ENCODE data around the gene EXOG. TPM values are rescaled to one million over a fixed set of nuclear protein-coding genes. Genes with fewer than 3 reads are reported as not detected.

EXOG gene
- total RNA-seq, 2 experiments from 2014 or later, result 18.5 to 23.0 TPM

DNA sequence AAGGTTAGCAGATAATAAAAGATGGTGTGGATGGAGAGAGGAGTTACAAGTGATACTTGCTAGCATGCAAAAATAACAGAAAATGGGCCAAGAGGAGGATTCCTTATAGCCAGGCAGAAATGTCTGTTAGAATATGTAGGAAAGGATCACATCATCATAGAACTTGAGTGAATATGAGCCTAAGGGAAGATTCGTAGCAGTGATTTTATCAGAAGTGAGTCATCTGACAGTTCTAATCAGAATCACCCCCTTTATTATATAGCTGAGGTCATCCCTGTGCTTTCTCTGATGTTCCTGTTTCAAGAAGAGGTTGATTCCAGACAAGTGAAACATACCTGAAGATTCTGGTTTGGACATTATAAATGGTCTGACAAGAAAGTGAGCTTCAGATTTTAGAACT lies 22.9 kb downstream of the EXOG start:
- Mint-ChIP-seq H3K4me3 (peak overlapping the region; percentile 3), H3K36me3 (ENCODE audit: low read depth) (peaks cover 35% of the 10 kb centered on the region), H3K27me3 (ENCODE audit: low read depth) (no peaks in the 10 kb centered on the region), H3K27ac (peak overlapping the region; percentile 74), H3K4me1 (ENCODE audit: low read depth) (peaks cover 35% of the 10 kb centered on the region), H3K9me3 (ENCODE audit: insufficient read depth) (no peaks in the 10 kb centered on the region)
- ChIA-PET CTCF (interaction anchor here (1.1 to 8.8 kb wide), 6 partner anchors 10 to 769 kb away, joined by 3 to 190 read pairs (median 30); partner anchors contain the start of genes EXOG, OXSR1 and XYLB), POLR2A (no interaction called here)
- DNase-seq (no peak), ATAC-seq (no peak)

DNA sequence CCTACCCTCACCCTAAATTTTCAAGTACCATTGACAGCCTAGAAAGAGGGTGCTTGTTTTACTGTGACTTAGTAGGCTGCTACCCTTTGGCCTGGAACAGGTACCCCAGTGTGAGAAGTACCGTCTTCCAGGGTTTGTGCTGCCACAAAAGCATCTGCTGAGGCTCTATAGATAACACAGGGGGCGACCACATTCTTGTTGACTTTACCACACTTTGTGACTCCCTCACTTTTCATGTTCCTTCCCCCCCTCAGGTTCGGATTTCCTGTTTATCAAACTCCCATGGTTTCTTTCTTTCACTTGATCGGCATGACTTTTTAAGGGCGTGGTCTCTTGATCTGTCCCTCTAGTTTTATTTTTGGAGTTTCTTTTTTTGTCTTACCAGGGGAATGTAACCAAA lies 23.5 kb downstream of the EXOG start:
- Mint-ChIP-seq H3K27ac (peak overlapping the region; percentile 83), H3K36me3 (ENCODE audit: low read depth) (peaks cover 37% of the 10 kb centered on the region), H3K4me3 (peak overlapping the region; percentile 50), H3K9me3 (ENCODE audit: insufficient read depth) (no peaks in the 10 kb centered on the region), H3K4me1 (ENCODE audit: low read depth) (peaks cover 35% of the 10 kb centered on the region), H3K27me3 (ENCODE audit: low read depth) (no peaks in the 10 kb centered on the region)
- ATAC-seq (peak; percentile 87), DNase-seq (peak; percentile 72)
- CTCF ChIA-PET, result interaction anchor here (1.0 to 8.8 kb wide), 12 partner anchors 10 to 769 kb away, joined by 4 to 190 read pairs (median 20); partner anchors contain the start of genes EXOG and XYLB
- POLR2A ChIA-PET, result no interaction called here

DNA sequence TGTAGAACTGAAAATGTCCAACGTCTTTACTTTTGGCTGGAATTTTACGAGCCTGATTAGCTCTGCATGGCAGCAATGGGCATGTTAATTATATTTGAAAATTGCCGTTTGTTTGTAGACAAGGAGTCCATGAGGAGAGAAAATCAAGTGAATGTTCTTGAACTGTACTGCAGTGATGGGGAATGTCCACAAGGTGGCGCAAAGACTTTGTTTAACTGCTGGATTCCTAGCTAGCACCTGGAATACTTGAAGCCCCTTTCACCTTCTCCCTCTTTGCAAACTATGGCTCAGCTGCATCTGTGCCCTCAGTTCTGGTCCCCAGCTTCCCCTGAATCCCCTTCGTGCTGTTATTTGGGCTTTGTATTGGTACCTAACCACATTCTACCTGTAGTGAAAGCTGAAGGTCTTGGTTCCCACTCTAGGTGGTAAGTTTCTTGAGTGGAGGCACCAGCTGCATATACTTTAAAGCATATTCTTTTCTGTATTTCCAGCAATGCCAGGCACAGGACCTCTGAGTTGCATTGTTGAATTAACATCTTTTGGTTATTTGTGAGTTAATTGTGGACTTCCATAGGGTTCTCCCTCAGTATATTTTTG lies 25.3 kb downstream of the EXOG start:
- H3K27me3 Mint-ChIP-seq (ENCODE audit: low read depth), result no peaks in the 10 kb centered on the region
- ATAC-seq (peak; percentile 59), DNase-seq (peak; percentile 75)
- H3K36me3 Mint-ChIP-seq (ENCODE audit: low read depth), result peaks cover 40% of the 10 kb centered on the region
- H3K27ac Mint-ChIP-seq, result no peak overlapping the region
- H3K4me3 Mint-ChIP-seq, result no peak overlapping the region
- ChIA-PET CTCF (interaction anchor here (0.6 to 8.8 kb wide), 49 partner anchors 9 to 767 kb away, joined by 3 to 190 read pairs (median 6); partner anchors contain the start of genes DLEC1, EXOG, OXSR1 and XYLB), POLR2A (interaction anchor here (0.7 to 1.9 kb wide), 2 partner anchors 20 to 25 kb away, joined by 4 to 8 read pairs; partner anchors contain the start of gene EXOG)
- H3K9me3 Mint-ChIP-seq (ENCODE audit: insufficient read depth), result no peaks in the 10 kb centered on the region
- H3K4me1 Mint-ChIP-seq (ENCODE audit: low read depth), result peaks cover 35% of the 10 kb centered on the region

DNA sequence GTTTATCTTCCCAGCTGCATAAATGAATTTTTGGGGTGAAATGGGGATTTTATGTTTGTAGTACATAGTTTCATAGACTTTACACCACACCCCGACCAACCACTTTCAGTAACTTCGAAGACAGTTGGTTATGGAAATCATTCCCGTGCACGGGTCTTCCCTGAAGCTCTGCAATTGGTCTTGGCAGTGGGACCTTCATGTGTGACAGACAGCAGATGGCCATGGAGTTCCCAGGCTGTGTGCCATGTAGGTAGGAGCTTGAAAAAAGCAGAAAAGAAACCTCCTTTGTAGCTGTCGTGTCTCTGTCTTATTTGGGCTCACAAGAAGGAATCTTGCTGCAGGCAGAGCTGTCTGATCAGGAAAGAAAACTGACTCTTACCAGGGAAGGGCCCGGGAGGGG lies 25.9 kb downstream of the EXOG start:
- Mint-ChIP-seq H3K36me3 (ENCODE audit: low read depth) (peaks cover 35% of the 10 kb centered on the region), H3K4me3 (no peak overlapping the region), H3K27me3 (ENCODE audit: low read depth) (no peaks in the 10 kb centered on the region), H3K4me1 (ENCODE audit: low read depth) (peaks cover 35% of the 10 kb centered on the region), H3K9me3 (ENCODE audit: insufficient read depth) (no peaks in the 10 kb centered on the region), H3K27ac (no peak overlapping the region)
- ChIA-PET POLR2A (interaction anchor here (0.6 to 1.9 kb wide), 3 partner anchors 19 to 889 kb away, joined by 4 to 8 read pairs (median 5); partner anchors contain the start of gene EXOG), CTCF (interaction anchor here (0.6 to 8.8 kb wide), 42 partner anchors 8 to 766 kb away, joined by 3 to 190 read pairs (median 7); partner anchors contain the start of genes EXOG, OXSR1 and XYLB)
- no peak for ATAC-seq
- DNase-seq, result no peak

DNA sequence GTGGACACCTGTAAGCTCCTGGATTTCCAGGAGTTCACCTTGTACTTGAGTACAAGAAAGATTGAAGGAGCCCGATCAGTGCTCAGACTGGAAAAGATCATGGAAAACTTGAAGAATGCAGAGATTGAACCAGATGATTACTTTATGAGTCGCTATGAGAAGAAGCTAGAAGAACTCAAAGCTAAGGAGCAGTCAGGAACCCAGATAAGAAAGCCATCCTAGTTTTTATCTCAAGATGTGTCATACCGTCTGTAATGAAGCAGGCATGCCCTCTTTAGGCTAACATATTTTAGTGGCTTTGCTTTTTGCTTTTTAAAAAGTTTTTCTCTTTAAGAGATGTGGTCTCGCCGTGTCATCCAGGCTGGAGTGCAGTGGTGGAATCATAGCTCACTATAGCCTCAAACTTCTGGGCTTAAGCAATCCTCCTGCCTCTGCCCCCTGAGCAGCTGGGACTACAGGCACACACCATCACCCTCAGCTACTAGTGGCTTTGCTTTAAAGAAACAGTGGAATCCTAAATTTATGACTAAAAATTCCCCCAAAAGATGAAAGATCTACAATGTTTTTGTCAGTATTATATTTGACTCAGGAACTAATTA lies 28.1 kb downstream of the EXOG start:
- Mint-ChIP-seq H3K4me3 (no peak overlapping the region), H3K36me3 (ENCODE audit: low read depth) (peaks cover 32% of the 10 kb centered on the region), H3K4me1 (ENCODE audit: low read depth) (peaks cover 22% of the 10 kb centered on the region), H3K27ac (no peak overlapping the region), H3K9me3 (ENCODE audit: insufficient read depth) (no peaks in the 10 kb centered on the region), H3K27me3 (ENCODE audit: low read depth) (no peaks in the 10 kb centered on the region)
- DNase-seq (no peak), ATAC-seq (no peak)
- CTCF ChIA-PET, result interaction anchor here (1.2 to 8.8 kb wide), 4 partner anchors 44 to 476 kb away, joined by 3 to 190 read pairs (median 6); no protein-coding TSS in a partner anchor
- POLR2A ChIA-PET, result no interaction called here

DNA sequence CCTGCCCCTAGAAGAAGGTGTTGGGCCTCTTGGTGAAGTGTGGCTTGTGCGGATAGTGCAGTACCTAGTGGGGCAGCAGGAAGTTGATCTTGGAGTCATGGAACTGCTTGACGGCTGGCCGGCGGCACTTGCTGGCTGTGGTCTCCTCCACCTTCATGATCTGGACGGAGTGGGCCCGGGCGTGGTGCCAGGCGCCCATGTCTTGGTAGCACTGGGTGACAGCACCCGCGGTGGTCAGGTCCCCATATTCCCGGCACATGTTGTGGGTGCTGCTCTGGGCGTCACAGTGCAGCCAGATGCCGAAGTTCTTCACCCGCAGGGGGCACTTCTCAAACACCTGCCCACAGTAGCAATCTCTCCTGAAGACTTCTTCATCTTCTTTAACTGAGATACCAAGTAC lies 30.7 kb downstream of the EXOG start:
- Mint-ChIP-seq H3K27ac (no peak overlapping the region), H3K36me3 (ENCODE audit: low read depth) (peaks cover 34% of the 10 kb centered on the region), H3K27me3 (ENCODE audit: low read depth) (no peaks in the 10 kb centered on the region), H3K4me1 (ENCODE audit: low read depth) (no peaks in the 10 kb centered on the region), H3K4me3 (no peak overlapping the region), H3K9me3 (ENCODE audit: insufficient read depth) (no peaks in the 10 kb centered on the region)
- ATAC-seq, result no peak
- DNase-seq, result no peak
- ChIA-PET CTCF (interaction anchor here (1.7 kb wide), 1 partner anchor 31 kb away, joined by 4 read pairs; the partner anchor contains the start of gene EXOG), POLR2A (no interaction called here)

DNA sequence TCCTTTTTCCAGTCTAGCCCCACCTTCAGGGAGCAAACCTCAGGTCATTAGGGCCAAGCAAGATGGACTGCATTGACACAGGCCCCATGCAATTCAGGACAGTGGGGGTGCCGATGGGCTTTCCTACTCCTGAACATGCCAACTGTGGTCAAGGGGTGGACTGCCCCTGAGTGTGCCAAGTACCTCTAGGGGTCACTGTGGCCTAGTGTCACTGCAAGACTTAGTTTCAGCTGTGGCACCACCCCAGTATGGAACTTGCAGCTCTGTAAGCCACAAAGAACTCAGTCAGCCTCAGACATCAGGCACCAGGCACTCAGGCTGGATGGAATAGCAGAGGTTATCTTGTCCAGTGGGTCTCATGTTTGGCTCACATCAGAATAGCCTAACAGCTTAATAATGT lies 32.3 kb downstream of the EXOG start:
- ChIA-PET POLR2A (no interaction called here), CTCF (no interaction called here)
- Mint-ChIP-seq H3K27me3 (ENCODE audit: low read depth) (no peaks in the 10 kb centered on the region), H3K4me3 (no peak overlapping the region), H3K27ac (no peak overlapping the region), H3K9me3 (ENCODE audit: insufficient read depth) (no peaks in the 10 kb centered on the region), H3K36me3 (ENCODE audit: low read depth) (peaks cover 32% of the 10 kb centered on the region), H3K4me1 (ENCODE audit: low read depth) (no peaks in the 10 kb centered on the region)
- no peak for ATAC-seq
- no peak for DNase-seq

DNA sequence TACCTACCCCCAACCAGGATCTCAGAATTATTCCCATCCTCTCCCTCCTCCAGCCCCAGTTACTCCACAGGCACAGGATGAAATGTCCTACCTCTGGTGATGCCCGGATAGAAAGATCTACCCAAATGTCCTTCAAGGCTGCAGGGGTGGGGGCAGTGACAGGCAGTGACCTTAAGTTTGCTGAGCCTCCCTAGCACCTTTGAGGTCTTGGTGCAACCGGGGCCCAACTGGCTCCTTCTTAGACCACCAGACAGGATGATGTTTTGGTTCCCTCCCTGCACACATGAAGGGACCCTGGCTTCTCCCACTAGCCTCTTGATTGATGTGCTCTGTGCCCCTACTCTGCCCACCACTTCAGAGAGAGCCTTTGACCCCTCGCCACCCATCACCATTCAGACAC lies 36.4 kb downstream of the EXOG start:
- DNase-seq (no peak), ATAC-seq (no peak)
- Mint-ChIP-seq H3K36me3 (ENCODE audit: low read depth) (peaks cover 18% of the 10 kb centered on the region), H3K4me3 (no peak overlapping the region), H3K27ac (no peak overlapping the region), H3K4me1 (ENCODE audit: low read depth) (no peaks in the 10 kb centered on the region), H3K27me3 (ENCODE audit: low read depth) (no peaks in the 10 kb centered on the region), H3K9me3 (ENCODE audit: insufficient read depth) (no peaks in the 10 kb centered on the region)
- ChIA-PET POLR2A (no interaction called here), CTCF (interaction anchor here (1.8 kb wide), 1 partner anchor 11 kb away, joined by 9 read pairs; no protein-coding TSS in a partner anchor)

DNA sequence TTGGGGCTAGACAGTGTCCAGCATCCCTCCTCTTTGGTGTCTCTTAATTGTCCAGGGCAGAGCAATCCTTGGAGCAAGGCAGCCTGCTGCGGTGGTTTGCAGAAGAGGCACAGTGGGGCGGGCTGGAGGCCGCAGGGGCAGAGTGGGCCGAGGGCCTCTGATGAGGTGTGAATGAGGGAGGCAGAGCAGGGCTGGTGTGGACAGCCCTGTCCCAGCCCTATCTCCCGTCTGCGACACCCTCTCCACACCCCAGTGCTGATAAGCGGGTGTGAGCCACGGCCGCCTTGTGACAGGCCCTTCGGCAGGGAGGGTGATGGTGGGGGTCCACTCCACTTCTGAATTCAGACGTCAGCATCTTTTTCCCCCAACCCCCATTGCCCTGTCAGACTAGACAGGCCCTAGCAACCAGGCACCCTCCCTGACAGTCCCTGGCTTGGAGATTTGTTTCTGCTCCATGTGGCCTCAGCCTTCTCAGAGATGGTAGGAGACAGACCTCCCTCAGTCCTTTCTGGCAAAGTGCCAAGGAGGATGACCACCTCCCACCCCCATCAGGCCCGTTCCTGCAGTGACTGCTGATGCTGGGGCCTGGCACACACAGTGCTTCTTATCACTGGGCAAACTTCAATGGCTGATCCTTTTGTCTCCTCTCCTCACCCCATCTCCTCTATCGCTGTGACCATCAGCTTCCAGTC lies 37.3 kb downstream of the EXOG start:
- H3K4me1 Mint-ChIP-seq (ENCODE audit: low read depth), result no peaks in the 10 kb centered on the region
- CTCF ChIA-PET, result interaction anchor here (1.4 to 1.8 kb wide), 2 partner anchors 12 kb away, joined by 7 to 9 read pairs; no protein-coding TSS in a partner anchor

DNA sequence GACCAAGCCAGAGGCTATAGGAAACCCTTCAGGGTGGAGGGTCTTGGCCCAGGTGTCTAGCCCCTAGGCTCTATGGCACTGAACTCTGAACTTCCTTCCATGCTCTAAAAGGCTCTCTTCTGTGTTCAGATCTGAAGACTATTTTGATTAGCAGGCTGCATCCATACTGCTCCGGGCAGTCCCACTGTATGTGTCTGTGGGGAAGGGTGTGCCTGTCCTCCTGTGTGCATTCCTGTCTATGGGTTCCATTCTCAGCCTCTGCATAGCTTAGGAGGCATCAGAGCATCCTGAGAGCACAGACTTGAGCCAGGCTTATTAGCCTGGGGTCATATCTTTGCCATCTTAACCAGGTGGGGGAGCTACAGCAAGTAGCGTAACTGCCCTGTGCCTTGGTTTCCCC lies 38.0 kb downstream of the EXOG start:
- H3K9me3 Mint-ChIP-seq (ENCODE audit: insufficient read depth), result no peaks in the 10 kb centered on the region
- POLR2A ChIA-PET, result no interaction called here
- CTCF ChIA-PET, result interaction anchor here (1.1 to 1.4 kb wide), 2 partner anchors 13 to 121 kb away, joined by 4 to 7 read pairs; no protein-coding TSS in a partner anchor
- ATAC-seq (no peak), DNase-seq (no peak)
- H3K4me1 Mint-ChIP-seq (ENCODE audit: low read depth), result no peaks in the 10 kb centered on the region
- H3K36me3 Mint-ChIP-seq (ENCODE audit: low read depth), result peaks cover 11% of the 10 kb centered on the region
- no peak overlapping the region for H3K27ac Mint-ChIP-seq
- H3K4me3 Mint-ChIP-seq, result no peak overlapping the region
- H3K27me3 Mint-ChIP-seq (ENCODE audit: low read depth), result no peaks in the 10 kb centered on the region

More for the DNA sequence above, 37.3 kb downstream of the EXOG start:
- DNase-seq, result no peak
- no peaks in the 10 kb centered on the region for H3K27me3 Mint-ChIP-seq (ENCODE audit: low read depth)
- no peak for ATAC-seq
- POLR2A ChIA-PET, result no interaction called here
- H3K27ac Mint-ChIP-seq, result no peak overlapping the region
- peaks cover 11% of the 10 kb centered on the region for H3K36me3 Mint-ChIP-seq (ENCODE audit: low read depth)
- no peaks in the 10 kb centered on the region for H3K9me3 Mint-ChIP-seq (ENCODE audit: insufficient read depth)
- H3K4me3 Mint-ChIP-seq, result no peak overlapping the region

DNA sequence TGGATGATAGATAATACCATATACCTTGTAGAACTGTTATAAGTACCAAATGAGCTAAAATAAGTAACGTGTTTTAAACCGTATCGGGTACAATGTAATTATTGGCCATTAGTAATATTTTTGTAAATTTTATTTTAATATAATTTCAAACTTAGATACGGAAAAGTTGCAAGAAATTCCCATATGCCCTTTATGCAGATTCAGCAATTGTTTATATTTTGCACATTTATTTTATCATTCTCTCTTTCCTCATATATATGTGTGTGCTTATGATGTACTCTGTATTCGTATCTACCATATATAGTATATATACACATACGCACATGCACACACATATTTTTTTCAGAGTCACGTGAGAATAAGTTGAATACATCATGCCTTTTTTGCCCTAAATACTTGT lies 38.5 kb downstream of the EXOG start:
- ChIA-PET CTCF (interaction anchor here (1.1 to 1.4 kb wide), 2 partner anchors 14 to 121 kb away, joined by 4 to 7 read pairs; no protein-coding TSS in a partner anchor), POLR2A (no interaction called here)
- H3K27me3 Mint-ChIP-seq (ENCODE audit: low read depth), result no peaks in the 10 kb centered on the region
- no peak overlapping the region for H3K4me3 Mint-ChIP-seq
- no peak for DNase-seq
- ATAC-seq, result no peak
- H3K27ac Mint-ChIP-seq, result no peak overlapping the region
- H3K36me3 Mint-ChIP-seq (ENCODE audit: low read depth), result peaks cover 11% of the 10 kb centered on the region
- H3K4me1 Mint-ChIP-seq (ENCODE audit: low read depth), result no peaks in the 10 kb centered on the region
- H3K9me3 Mint-ChIP-seq (ENCODE audit: insufficient read depth), result no peaks in the 10 kb centered on the region

All from activated CD8-positive, alpha-beta T cell treated with anti-CD3 and anti-CD28 coated beads, Interleukin-2, amount 10 ng/mL, durations not matched to agents 7 days and 5 days (primary cell).